Neural cell (in vitro differentiated cells): ENCODE measurements around the gene ADAMTSL4. TPM values are rescaled to one million over a fixed set of nuclear protein-coding genes. Genes with fewer than 3 reads are reported as not detected.
"Not testable (repeated sequence)": the region's sequence is repeated elsewhere in the genome, so short reads cannot be mapped to it uniquely, and the experiment has no call there.

Experiments
- H2AFZ ChIP-seq: fragments of 200-600, 300-800 bp; sonication (generic), shearing (Covaris generic); 2 replicates; pipeline ENCODE4 v1.6.0; 2014; ENCODE audit warnings: low read depth, mild to moderate bottlenecking, antibody characterized with exemption, low read length, moderate library complexity
- H3F3A ChIP-seq: fragments of 200-600 bp; shearing (Covaris generic); 2 replicates; pipeline ENCODE4 v1.6.1; 2016; ENCODE audit warnings: mild to moderate bottlenecking, moderate library complexity, mixed read lengths, antibody characterized with exemption, low read length; ENCODE audit not compliant: insufficient read depth, poor library complexity, severe bottlenecking
- H3K27ac ChIP-seq: fragments of 200-600, 300-800 bp; sonication (generic), shearing (Covaris generic); 2 replicates; pipeline ENCODE4 v1.5.1; 2014; ENCODE audit warnings: mild to moderate bottlenecking, low read length, moderate library complexity
- H3K27me3 ChIP-seq: fragments of 300-800, 200-600 bp; sonication (generic), shearing (Covaris generic); 2 replicates; pipeline ENCODE4 v1.6.0; 2014; ENCODE audit warnings: mild to moderate bottlenecking, low read depth, low read length, moderate library complexity; ENCODE audit not compliant: insufficient read depth
- H3K36me3 ChIP-seq: fragments of 300-800, 200-600 bp; sonication (generic), shearing (Covaris generic); 2 replicates; pipeline ENCODE4 v1.5.1; 2014; ENCODE audit warnings: mild to moderate bottlenecking, antibody characterized with exemption, low read length, moderate library complexity; ENCODE audit not compliant: insufficient read depth
- H3K4me2 ChIP-seq: fragments of 300-800, 200-600 bp; sonication (generic), shearing (Covaris generic); 2 replicates; pipeline ENCODE4 v1.6.0; 2014; ENCODE audit warnings: mild to moderate bottlenecking, low read length
- H3K4me3 ChIP-seq: fragments of 300-800, 200-600 bp; sonication (generic), shearing (Covaris generic); 2 replicates; pipeline ENCODE4 v1.5.1; 2014; ENCODE audit warnings: mild to moderate bottlenecking, low read length, moderate library complexity
- H3K79me2 ChIP-seq: fragments of 200-600 bp; shearing (Covaris generic); replicated peaks from 2 replicates; pipeline ENCODE4 v1.6.0; 2014; ENCODE audit warnings: mild to moderate bottlenecking, low read length, moderate library complexity; ENCODE audit not compliant: insufficient read depth
- H3K9ac ChIP-seq: fragments of 300-800, 200-600 bp; sonication (generic), shearing (Covaris generic); 2 replicates; pipeline ENCODE4 v1.6.1; 2016; ENCODE audit warnings: mild to moderate bottlenecking, low read length, mixed read lengths
- H3K9me2 ChIP-seq: fragments of 200-600 bp; shearing (Covaris generic); 2 replicates; pipeline ENCODE4 v1.6.1; 2016; ENCODE audit warnings: mild to moderate bottlenecking, low read length, mixed read lengths; ENCODE audit not compliant: insufficient read depth
- H3K9me3 ChIP-seq: fragments of 200-600, 300-800 bp; sonication (generic), shearing (Covaris generic); 2 replicates; pipeline ENCODE4 v1.6.1; 2016; ENCODE audit warnings: mild to moderate bottlenecking, mixed run types, low read length, moderate library complexity, mixed read lengths
- H4K20me1 ChIP-seq: fragments of 200-600 bp; shearing (Covaris generic); 2 replicates; pipeline ENCODE4 v1.6.1; 2016; ENCODE audit warnings: mild to moderate bottlenecking, mixed run types; ENCODE audit not compliant: insufficient read depth
- CTCF ChIP-seq: fragments of 450-650 bp; IDR thresholded peaks from 2 replicates; pipeline ENCODE4 v1.5.1; 2014; ENCODE audit warnings: antibody characterized with exemption, mild to moderate bottlenecking, moderate library complexity; ENCODE audit not compliant: poor library complexity, severe bottlenecking
- EP300 ChIP-seq: fragments of 450-650 bp; conservative IDR thresholded peaks from 2 replicates; pipeline ENCODE4 v1.6.1; 2014; ENCODE audit warnings: antibody characterized with exemption, mild to moderate bottlenecking, moderate library complexity; ENCODE audit not compliant: poor library complexity, severe bottlenecking
- SMC3 ChIP-seq: fragments of 450-650 bp; conservative IDR thresholded peaks from 2 replicates; pipeline ENCODE4 v1.6.1; 2014; ENCODE audit warnings: antibody characterized with exemption, mild to moderate bottlenecking, moderate library complexity; ENCODE audit not compliant: poor library complexity
- polyA plus RNA-seq: library from polyadenylated mRNA; depleted of rRNA; stranded (reverse); fragments of >200 nt; gene quantifications from 2 replicates; pipeline ENCODE4 v1.2.3, GENCODE V29; 2014

Gene ADAMTSL4
- polyA plus RNA-seq, 1 donor from 2014 or later: not detected

GRCh38 chr1:150596976-150597375 is 47.8 kb downstream of the ADAMTSL4 start:
- Histone ChIP-seq H3K27me3 (no peaks in the 10 kb centered on the region), H3K79me2 (no peaks in the 10 kb centered on the region), H3K9me2 (no peaks in the 10 kb centered on the region), H3K36me3 (no peaks in the 10 kb centered on the region), H3K4me2 (no peak overlapping the region), H3K4me3 (no peak overlapping the region), H2AFZ (no peak overlapping the region), H3K27ac (no peak overlapping the region), H4K20me1 (no peaks in the 10 kb centered on the region), H3K9ac (no peak overlapping the region), H3F3A (no peaks in the 10 kb centered on the region), H3K9me3 (no peaks in the 10 kb centered on the region)
- TF ChIP-seq SMC3: no peak
- no peak for TF ChIP-seq CTCF
- no peak for TF ChIP-seq EP300

GRCh38 chr1:150598346-150598745 is 49.1 kb downstream of the ADAMTSL4 start:
- H3K27me3 ChIP-seq, H3K9me3 ChIP-seq, H3K36me3 ChIP-seq, H3K9ac ChIP-seq, H3K79me2 ChIP-seq, H3K27ac ChIP-seq, H4K20me1 ChIP-seq, H3K4me3 ChIP-seq, H3K9me2 ChIP-seq, H3F3A ChIP-seq, H3K4me2 ChIP-seq, H2AFZ ChIP-seq: not testable (repeated sequence)

- H3K79me2 ChIP-seq: peaks cover under 1% of the 10 kb centered on the region
- H3K4me3 ChIP-seq: no peak overlapping the region
- H4K20me1 ChIP-seq: no peaks in the 10 kb centered on the region
- TF ChIP-seq CTCF: no peak
- H3K27ac ChIP-seq: no peak overlapping the region
- no peaks in the 10 kb centered on the region for H3K9me3 ChIP-seq
- H3K9ac ChIP-seq: no peak overlapping the region
- H3K9me2 ChIP-seq: no peaks in the 10 kb centered on the region
- H3K27me3 ChIP-seq: no peaks in the 10 kb centered on the region
- no peak overlapping the region for H2AFZ ChIP-seq
- H3F3A ChIP-seq: no peaks in the 10 kb centered on the region
- no peaks in the 10 kb centered on the region for H3K36me3 ChIP-seq
- H3K4me2 ChIP-seq: no peak overlapping the region
Measured at GRCh38 chr1:150601540-150601939, 52.3 kb downstream of the ADAMTSL4 start.

- H3K36me3 ChIP-seq, H3K79me2 ChIP-seq, H3K27me3 ChIP-seq, H3K9me3 ChIP-seq, H4K20me1 ChIP-seq, H3K4me3 ChIP-seq, H2AFZ ChIP-seq, H3K9me2 ChIP-seq, H3K9ac ChIP-seq, H3K27ac ChIP-seq, H3F3A ChIP-seq, H3K4me2 ChIP-seq: not testable (repeated sequence)
Measured at GRCh38 chr1:150602372-150602771, 53.2 kb downstream of the ADAMTSL4 start.
